ENCODE results near the gene SLAMF9. TPM values are rescaled to one million over a fixed set of nuclear protein-coding genes. Genes with fewer than 3 reads are reported as not detected.

The SLAMF9 gene
- total RNA-seq, 1 experiment from 2014 or later = not detected

DNA sequence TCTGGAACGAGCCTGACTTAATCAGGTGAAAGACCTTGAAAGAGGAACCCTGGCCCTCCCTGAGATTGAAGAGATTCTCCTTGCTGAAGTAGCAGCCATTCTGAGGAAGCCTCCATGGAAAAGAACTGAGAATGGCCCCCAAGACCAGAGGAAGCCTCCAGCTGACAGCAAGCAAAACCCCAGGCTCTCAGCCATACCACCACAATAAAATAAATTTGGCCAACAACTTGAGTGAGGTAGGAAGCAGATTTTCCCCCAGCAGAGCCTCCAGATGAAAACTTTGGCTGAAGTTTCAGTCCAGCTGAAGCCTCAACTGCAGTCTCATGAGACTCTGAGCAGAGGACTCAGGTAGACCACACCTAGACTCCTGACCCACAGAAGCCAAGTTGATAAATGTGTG, 34.0 kb upstream of the SLAMF9 start:
- CTCF ChIA-PET = no interaction called here
- no peak for ATAC-seq
- in situ Hi-C loops (cut with HindIII; ENCODE audit: low pct_unique_long_range_greater_than_20kb, low sequenced_read_pairs) (no loop called here), intact Hi-C loops (cut with micrococcal nuclease; ENCODE audit: unreplicated experiment) (no loop called here)
- TF ChIP-seq CTCF (IDR thresholded peaks at IDR 0.05) (no peak), TCF7L2 (IDR thresholded peaks at IDR 0.05; ENCODE audit: low read depth, low read length) (no peak), SIN3A (IDR thresholded peaks at IDR 0.05; ENCODE audit: borderline replicate concordance, insufficient read depth, low read depth, low read length) (no peak), POLR2AphosphoS5 (IDR thresholded peaks at IDR 0.05; ENCODE audit: low read depth, low read length) (no peak)
- TF ChIP-seq, protein P1, sequence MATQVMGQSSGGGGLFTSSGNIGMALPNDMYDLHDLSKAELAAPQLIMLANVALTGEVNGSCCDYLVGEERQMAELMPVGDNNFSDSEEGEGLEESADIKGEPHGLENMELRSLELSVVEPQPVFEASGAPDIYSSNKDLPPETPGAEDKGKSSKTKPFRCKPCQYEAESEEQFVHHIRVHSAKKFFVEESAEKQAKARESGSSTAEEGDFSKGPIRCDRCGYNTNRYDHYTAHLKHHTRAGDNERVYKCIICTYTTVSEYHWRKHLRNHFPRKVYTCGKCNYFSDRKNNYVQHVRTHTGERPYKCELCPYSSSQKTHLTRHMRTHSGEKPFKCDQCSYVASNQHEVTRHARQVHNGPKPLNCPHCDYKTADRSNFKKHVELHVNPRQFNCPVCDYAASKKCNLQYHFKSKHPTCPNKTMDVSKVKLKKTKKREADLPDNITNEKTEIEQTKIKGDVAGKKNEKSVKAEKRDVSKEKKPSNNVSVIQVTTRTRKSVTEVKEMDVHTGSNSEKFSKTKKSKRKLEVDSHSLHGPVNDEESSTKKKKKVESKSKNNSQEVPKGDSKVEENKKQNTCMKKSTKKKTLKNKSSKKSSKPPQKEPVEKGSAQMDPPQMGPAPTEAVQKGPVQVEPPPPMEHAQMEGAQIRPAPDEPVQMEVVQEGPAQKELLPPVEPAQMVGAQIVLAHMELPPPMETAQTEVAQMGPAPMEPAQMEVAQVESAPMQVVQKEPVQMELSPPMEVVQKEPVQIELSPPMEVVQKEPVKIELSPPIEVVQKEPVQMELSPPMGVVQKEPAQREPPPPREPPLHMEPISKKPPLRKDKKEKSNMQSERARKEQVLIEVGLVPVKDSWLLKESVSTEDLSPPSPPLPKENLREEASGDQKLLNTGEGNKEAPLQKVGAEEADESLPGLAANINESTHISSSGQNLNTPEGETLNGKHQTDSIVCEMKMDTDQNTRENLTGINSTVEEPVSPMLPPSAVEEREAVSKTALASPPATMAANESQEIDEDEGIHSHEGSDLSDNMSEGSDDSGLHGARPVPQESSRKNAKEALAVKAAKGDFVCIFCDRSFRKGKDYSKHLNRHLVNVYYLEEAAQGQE (IDR thresholded peaks at IDR 0.05; ENCODE audit: insufficient read depth in 1 of 2, low read depth in 2 of 2, low read length in 1 of 2) = no peak
- no peak overlapping the region for H3K4me3 ChIP-seq (ENCODE audit: low read depth in 2 of 2, low read length in 2 of 2)
- POLR2A ChIA-PET = no interaction called here
- H3K4me1 ChIP-seq (ENCODE audit: control insufficient read depth, insufficient read depth, low read length) = no peaks in the 10 kb centered on the region
- no peaks in the 10 kb centered on the region for H3K9me3 ChIP-seq (ENCODE audit: control insufficient read depth, insufficient read depth, low read depth, low read length)
- no peak for DNase-seq (ENCODE audit: low read depth, low spot score)
- no peaks in the 10 kb centered on the region for H3K36me3 ChIP-seq (ENCODE audit: control insufficient read depth, insufficient read depth, low read length)
- no TSS peak for BruUV-seq (replicated peaks)
- H3K27me3 ChIP-seq (ENCODE audit: control insufficient read depth, insufficient read depth, low read length) = peaks cover 9% of the 10 kb centered on the region
- H3K27ac ChIP-seq (ENCODE audit: low read length) = no peak overlapping the region

- TF ChIP-seq CTCF (IDR thresholded peaks at IDR 0.05) (no peak), TCF7L2 (IDR thresholded peaks at IDR 0.05; ENCODE audit: low read depth, low read length) (no peak), SIN3A (IDR thresholded peaks at IDR 0.05; ENCODE audit: borderline replicate concordance, insufficient read depth, low read depth, low read length) (no peak), POLR2AphosphoS5 (IDR thresholded peaks at IDR 0.05; ENCODE audit: low read depth, low read length) (no peak)
- TF ChIP-seq, protein P1 (IDR thresholded peaks at IDR 0.05; ENCODE audit: insufficient read depth in 1 of 2, low read depth in 2 of 2, low read length in 1 of 2) = no peak
- BruUV-seq (replicated peaks) = no TSS peak
- Histone ChIP-seq H3K4me1 (ENCODE audit: control insufficient read depth, insufficient read depth, low read length) (no peaks in the 10 kb centered on the region), H3K36me3 (ENCODE audit: control insufficient read depth, insufficient read depth, low read length) (no peaks in the 10 kb centered on the region), H3K4me3 (ENCODE audit: low read depth in 2 of 2, low read length in 2 of 2) (no peak overlapping the region), H3K9me3 (ENCODE audit: control insufficient read depth, insufficient read depth, low read depth, low read length) (no peaks in the 10 kb centered on the region), H3K27me3 (ENCODE audit: control insufficient read depth, insufficient read depth, low read length) (peaks cover 10% of the 10 kb centered on the region), H3K27ac (ENCODE audit: low read length) (no peak overlapping the region)
- in situ Hi-C loops (cut with HindIII; ENCODE audit: low pct_unique_long_range_greater_than_20kb, low sequenced_read_pairs) (no loop called here), intact Hi-C loops (cut with micrococcal nuclease; ENCODE audit: unreplicated experiment) (no loop called here)
- ChIA-PET POLR2A (no interaction called here), CTCF (no interaction called here)
- DNase-seq (ENCODE audit: low read depth, low spot score) (no peak), ATAC-seq (no peak)
Measured at GRCh38 chr1:159987186-159987585, 33.1 kb upstream of the SLAMF9 start.
